ENCODE measurements around the gene SPATA1. TPM values are rescaled to one million over a fixed set of nuclear protein-coding genes. Genes with fewer than 3 reads are reported as not detected.
A peak's percentile ranks its signal among the peaks of the same experiment; 100 is the strongest.

The SPATA1 gene, protein sequence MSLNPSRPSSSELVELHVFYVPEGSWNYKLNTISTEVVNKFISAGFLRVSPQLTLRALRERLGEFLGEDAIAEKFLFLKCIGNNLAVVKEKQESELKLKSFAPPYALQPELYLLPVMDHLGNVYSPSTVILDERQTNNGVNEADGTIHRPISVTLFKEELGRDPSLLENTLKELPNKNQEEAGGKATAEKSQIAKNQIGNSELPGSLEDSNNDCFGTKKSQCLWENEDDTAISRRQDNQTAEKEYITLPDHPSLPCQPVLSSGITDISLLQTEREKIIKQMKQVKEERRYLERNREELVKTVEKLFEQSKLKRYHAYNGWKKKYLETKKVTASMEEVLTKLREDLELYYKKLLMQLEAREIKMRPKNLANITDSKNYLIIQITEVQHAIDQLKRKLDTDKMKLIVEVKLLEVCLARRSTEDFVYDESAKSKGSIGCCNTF
- total RNA-seq, result 1 to 10 TPM in 1 of 4 donors, not detected in 3; 1.7 TPM

- TF ChIP-seq, protein P1, sequence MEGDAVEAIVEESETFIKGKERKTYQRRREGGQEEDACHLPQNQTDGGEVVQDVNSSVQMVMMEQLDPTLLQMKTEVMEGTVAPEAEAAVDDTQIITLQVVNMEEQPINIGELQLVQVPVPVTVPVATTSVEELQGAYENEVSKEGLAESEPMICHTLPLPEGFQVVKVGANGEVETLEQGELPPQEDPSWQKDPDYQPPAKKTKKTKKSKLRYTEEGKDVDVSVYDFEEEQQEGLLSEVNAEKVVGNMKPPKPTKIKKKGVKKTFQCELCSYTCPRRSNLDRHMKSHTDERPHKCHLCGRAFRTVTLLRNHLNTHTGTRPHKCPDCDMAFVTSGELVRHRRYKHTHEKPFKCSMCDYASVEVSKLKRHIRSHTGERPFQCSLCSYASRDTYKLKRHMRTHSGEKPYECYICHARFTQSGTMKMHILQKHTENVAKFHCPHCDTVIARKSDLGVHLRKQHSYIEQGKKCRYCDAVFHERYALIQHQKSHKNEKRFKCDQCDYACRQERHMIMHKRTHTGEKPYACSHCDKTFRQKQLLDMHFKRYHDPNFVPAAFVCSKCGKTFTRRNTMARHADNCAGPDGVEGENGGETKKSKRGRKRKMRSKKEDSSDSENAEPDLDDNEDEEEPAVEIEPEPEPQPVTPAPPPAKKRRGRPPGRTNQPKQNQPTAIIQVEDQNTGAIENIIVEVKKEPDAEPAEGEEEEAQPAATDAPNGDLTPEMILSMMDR (IDR thresholded peaks at IDR 0.05), result no peak
- no peak for TF ChIP-seq EP300 (IDR thresholded peaks at IDR 0.05)
- TF ChIP-seq POLR2A (IDR thresholded peaks at IDR 0.05), result peak; percentile 30 to 73
- TF ChIP-seq POLR2AphosphoS5 (IDR thresholded peaks at IDR 0.05), result peak in 2 of 3 donors; percentile 28 to 37
- H3K27me3 ChIP-seq, result no peaks in the 10 kb centered on the region
- peak; percentile 99 for DNase-seq (ENCODE audit: low spot score in 2 of 2)
- H3K9me3 ChIP-seq, result peaks cover 7% of the 10 kb centered on the region
- H3K4me1 ChIP-seq, result peaks cover 38% of the 10 kb centered on the region
- H3K36me3 ChIP-seq, result no peaks in the 10 kb centered on the region
- WGBS, result 0% methylated on average over 49 of the region's 60 CpGs
- H3K4me3 ChIP-seq, result peak within 1 kb of the TSS; percentile 88
- H3K27ac ChIP-seq, result peak within 1 kb of the TSS; percentile 98
Measured at GRCh38 chr1:84506002-84506728, at the start of gene SPATA1, which contains the start of gene GNG5. TSS of gene SPATA1 (plus strand) at chr1:84506386. CDS start at chr1:84516360, 9,974 bp downstream. TSS of gene GNG5 (minus strand) at chr1:84506581. CDS start at chr1:84506091, 490 bp downstream.

GRCh38 chr1:84462118-84462517 is 44.1 kb upstream of the SPATA1 start:
- Histone ChIP-seq H3K9me3 (no peaks in the 10 kb centered on the region), H3K27me3 (peaks cover 36% of the 10 kb centered on the region), H3K36me3 (no peaks in the 10 kb centered on the region), H3K27ac (no peak overlapping the region), H3K4me3 (no peak overlapping the region), H3K4me1 (no peaks in the 10 kb centered on the region)
- DNase-seq (ENCODE audit: low spot score in 2 of 2), result no peak
- TF ChIP-seq POLR2AphosphoS5 (IDR thresholded peaks at IDR 0.05) (no peak), POLR2A (IDR thresholded peaks at IDR 0.05) (no peak), EP300 (IDR thresholded peaks at IDR 0.05) (no peak)
- TF ChIP-seq, protein P1 (IDR thresholded peaks at IDR 0.05), result no peak
- 67% methylated on average over 1 of the region's 1 CpG for WGBS

DNA sequence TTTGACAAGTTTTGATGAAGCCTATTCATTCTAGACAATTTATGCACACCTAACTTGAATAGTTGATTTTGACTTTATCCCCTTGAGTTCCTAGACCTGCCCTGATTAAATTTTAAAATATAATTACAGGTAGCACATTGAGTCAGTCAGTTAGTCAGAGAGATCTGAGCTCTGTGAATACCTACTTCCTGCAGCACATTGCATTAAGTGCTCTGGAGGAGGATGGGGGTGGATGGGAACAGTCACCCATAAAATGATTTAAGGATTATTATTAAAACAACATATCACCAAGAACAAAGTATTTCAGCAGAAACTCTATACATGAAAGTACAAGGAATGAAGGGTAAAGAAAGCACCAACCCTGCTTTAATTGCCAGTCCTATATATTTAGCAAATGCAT is 38.9 kb upstream of the SPATA1 start:
- DNase-seq (ENCODE audit: low spot score in 2 of 2), result no peak
- H3K27ac ChIP-seq, result no peak overlapping the region
- H3K4me3 ChIP-seq, result no peak overlapping the region
- TF ChIP-seq POLR2AphosphoS5 (IDR thresholded peaks at IDR 0.05) (no peak), EP300 (IDR thresholded peaks at IDR 0.05) (no peak), POLR2A (IDR thresholded peaks at IDR 0.05) (no peak)
- TF ChIP-seq, protein P1 (IDR thresholded peaks at IDR 0.05), result no peak
- no peaks in the 10 kb centered on the region for H3K36me3 ChIP-seq
- H3K27me3 ChIP-seq, result peaks cover 58% of the 10 kb centered on the region
- no peaks in the 10 kb centered on the region for H3K4me1 ChIP-seq
- H3K9me3 ChIP-seq, result no peaks in the 10 kb centered on the region

DNA sequence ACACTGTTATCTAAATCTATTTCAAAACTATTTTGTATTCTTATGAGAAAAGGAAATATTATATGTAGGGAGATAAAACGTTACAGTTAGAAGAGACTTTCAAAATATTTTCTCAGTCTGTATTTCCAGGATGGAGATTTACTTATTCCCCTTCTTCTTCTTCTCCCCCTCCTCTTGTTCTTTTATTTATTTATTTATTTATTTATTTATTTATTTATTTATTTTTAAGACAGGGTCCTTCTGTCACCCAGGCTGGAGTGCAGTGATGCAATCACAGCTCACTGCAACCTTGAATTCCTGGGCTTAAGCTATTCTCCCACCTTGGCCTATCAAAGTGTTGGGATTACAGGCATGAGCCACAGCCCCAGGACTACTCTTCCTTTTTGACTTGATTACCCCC is 30.0 kb upstream of the SPATA1 start:
- Histone ChIP-seq H3K9me3 (no peaks in the 10 kb centered on the region), H3K4me1 (peaks cover 14% of the 10 kb centered on the region), H3K36me3 (peaks cover 2% of the 10 kb centered on the region), H3K4me3 (no peak overlapping the region), H3K27ac (no peak overlapping the region), H3K27me3 (peaks cover 64% of the 10 kb centered on the region)
- DNase-seq (ENCODE audit: low spot score in 2 of 2), result no peak
- no peak for TF ChIP-seq EP300 (IDR thresholded peaks at IDR 0.05)
- TF ChIP-seq POLR2AphosphoS5 (IDR thresholded peaks at IDR 0.05), result no peak
- TF ChIP-seq, protein P1 (IDR thresholded peaks at IDR 0.05), result no peak
- no peak for TF ChIP-seq POLR2A (IDR thresholded peaks at IDR 0.05)
- WGBS, result 63% methylated on average over 1 of the region's 1 CpG
